ENCODE data around the gene ACHE.

The ACHE gene

DNA sequence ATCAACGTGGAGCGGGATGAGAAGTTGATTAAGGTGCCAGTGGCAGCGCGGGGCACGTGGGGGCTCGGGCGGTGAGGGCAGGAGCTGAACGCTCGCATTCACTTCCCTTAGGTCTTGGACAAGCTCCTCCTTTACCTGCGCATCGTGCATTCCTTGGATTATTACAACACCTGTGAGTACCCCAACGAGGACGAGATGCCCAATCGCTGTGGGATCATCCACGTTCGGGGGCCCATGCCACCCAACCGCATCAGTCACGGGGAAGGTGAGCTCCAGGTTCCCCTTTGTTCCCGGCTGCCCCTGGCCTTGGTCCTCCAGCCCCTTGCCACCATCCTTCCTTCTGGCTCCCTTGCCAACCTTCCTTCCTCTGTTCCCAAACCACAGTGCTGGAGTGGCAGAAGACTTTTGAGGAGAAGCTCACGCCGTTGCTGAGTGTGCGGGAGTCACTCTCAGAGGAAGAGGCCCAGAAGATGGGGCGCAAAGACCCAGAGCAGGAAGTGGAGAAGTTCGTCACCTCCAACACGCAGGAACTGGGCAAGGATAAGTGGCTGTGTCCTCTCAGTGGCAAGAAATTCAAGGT lies 8.7 kb downstream of the ACHE start:
- TF ChIP-seq, protein P1, sequence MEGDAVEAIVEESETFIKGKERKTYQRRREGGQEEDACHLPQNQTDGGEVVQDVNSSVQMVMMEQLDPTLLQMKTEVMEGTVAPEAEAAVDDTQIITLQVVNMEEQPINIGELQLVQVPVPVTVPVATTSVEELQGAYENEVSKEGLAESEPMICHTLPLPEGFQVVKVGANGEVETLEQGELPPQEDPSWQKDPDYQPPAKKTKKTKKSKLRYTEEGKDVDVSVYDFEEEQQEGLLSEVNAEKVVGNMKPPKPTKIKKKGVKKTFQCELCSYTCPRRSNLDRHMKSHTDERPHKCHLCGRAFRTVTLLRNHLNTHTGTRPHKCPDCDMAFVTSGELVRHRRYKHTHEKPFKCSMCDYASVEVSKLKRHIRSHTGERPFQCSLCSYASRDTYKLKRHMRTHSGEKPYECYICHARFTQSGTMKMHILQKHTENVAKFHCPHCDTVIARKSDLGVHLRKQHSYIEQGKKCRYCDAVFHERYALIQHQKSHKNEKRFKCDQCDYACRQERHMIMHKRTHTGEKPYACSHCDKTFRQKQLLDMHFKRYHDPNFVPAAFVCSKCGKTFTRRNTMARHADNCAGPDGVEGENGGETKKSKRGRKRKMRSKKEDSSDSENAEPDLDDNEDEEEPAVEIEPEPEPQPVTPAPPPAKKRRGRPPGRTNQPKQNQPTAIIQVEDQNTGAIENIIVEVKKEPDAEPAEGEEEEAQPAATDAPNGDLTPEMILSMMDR (IDR thresholded peaks at IDR 0.05; ENCODE audit: low read length, missing control alignments) = no peak
- no peak for DNase-seq (ENCODE audit: low read depth)
- no peak overlapping the region for H3K4me3 ChIP-seq (replicated peaks; ENCODE audit: low read depth, low read length)

GRCh38 chr7:100886142-100886935 lies 9.3 kb downstream of the ACHE start:
- no peak overlapping the region for H3K4me3 ChIP-seq (replicated peaks; ENCODE audit: low read depth, low read length)
- DNase-seq (ENCODE audit: low read depth) = no peak
- TF ChIP-seq, protein P1 (IDR thresholded peaks at IDR 0.05; ENCODE audit: low read length, missing control alignments) = no peak

DNA sequence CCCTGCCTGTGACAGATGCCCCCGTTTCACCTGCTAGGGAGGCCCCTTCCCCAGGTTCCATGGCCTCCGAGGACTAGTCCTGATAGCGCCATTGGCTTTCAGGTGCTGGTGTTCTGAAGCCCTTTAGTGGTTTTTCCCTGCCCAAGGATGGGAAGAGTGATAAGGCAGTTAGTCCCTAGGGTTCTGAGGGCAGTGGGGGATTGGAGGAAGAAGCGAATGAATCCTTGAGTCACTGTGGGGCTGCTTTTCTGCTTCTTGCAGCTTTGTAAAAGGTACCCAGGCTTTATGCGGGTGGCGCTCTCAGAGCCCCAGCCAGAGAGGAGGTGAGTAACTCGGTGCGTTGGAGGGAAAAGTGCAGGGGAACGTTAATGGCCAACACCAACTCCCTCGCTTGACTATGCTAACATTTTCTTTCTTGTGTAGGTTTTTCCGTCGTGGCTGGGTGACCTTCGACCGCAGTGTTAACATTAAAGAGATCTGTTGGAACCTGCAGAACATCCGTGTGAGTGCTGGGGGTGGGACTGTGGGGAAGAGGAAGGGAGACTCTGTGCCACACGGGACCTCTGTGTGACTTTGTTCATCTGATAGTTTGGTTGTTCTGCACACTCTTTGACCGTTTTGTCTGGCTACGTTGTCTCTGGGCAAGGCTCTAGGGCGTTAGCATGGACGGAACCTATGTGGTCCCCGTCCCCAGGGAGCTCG lies 10.1 kb downstream of the ACHE start:
- DNase-seq (ENCODE audit: low read depth) = no peak
- H3K4me3 ChIP-seq (replicated peaks; ENCODE audit: low read depth, low read length) = no peak overlapping the region
- TF ChIP-seq, protein P1 (IDR thresholded peaks at IDR 0.05; ENCODE audit: low read length, missing control alignments) = no peak

GRCh38 chr7:100884736-100885439 lies 10.8 kb downstream of the ACHE start:
- TF ChIP-seq, protein P1 (IDR thresholded peaks at IDR 0.05; ENCODE audit: low read length, missing control alignments) = no peak
- no peak for DNase-seq (ENCODE audit: low read depth)
- H3K4me3 ChIP-seq (replicated peaks; ENCODE audit: low read depth, low read length) = no peak overlapping the region

DNA sequence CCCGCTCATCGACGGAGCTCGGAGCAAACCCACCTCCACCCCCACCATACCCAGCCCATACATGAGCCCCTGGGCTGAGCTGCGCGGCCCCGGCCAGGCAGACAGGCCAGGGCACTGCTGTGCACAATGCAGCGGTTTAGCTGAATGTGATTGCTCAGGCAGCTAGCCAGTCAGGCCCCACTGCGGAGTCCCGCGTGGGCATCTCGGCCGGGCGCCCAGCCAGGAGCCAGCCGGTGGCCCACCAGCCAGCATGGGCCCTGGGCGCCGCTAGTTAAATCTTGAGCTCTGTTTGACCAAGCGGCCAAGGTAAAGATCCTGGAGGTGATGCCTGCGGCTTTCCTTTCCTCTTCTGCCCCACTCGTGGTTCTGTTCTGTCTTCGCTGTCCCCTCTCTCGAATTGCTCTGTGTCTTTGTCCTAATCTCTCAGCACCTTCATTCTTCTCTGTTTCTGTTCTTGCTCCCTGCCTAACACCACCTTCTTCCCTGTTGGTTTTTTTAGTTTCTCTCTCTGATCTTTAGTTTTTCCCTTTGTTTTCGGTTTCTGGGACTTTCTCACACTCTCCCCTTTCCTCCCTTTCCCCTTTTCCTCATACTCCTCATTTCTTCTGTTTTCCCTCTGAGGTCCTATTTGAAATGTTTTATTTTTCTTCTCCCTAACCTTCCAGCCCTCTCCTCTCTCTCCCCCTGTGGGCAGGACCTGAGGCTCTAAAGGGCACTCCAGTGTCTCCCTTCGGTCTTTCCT lies 12.7 kb downstream of the ACHE start:
- TF ChIP-seq, protein P1 (IDR thresholded peaks at IDR 0.05; ENCODE audit: low read length, missing control alignments) = no peak
- H3K4me3 ChIP-seq (replicated peaks; ENCODE audit: low read depth, low read length) = no peak overlapping the region
- DNase-seq (ENCODE audit: low read depth) = no peak

- DNase-seq (ENCODE audit: low read depth) = no peak
- TF ChIP-seq, protein P1 (IDR thresholded peaks at IDR 0.05; ENCODE audit: low read length, missing control alignments) = no peak
- H3K4me3 ChIP-seq (replicated peaks; ENCODE audit: low read depth, low read length) = no peak overlapping the region
These were observed 13.5 kb downstream of the ACHE start for GRCh38 chr7:100882201-100882600.

All from fibroblast of pulmonary artery (primary cell).